SK-N-SH treated with all-trans-retinoic acid at 6 μM for 48 hours (cell line): ENCODE data around the gene SNX30.

Experiments used
- ATAC-seq: fragments of 200-7000 bp; cut with Tn5 transposase; 3 replicates; pipeline ENCODE4 v1.9.1; 2020; ENCODE audit warnings: mild to moderate bottlenecking, moderate library complexity
- ARNTL ChIP-seq: fragments of 450-650 bp; formaldehyde crosslinking; IDR thresholded peaks from 2 replicates; pipeline ENCODE4 v1.5.0; 2020; ENCODE audit warnings: low read depth, mild to moderate bottlenecking, moderate library complexity, borderline replicate concordance
- BACH2 ChIP-seq: fragments of 250-450 bp; sonication (Bioruptor Pico); IDR thresholded peaks from 2 replicates; pipeline ENCODE4 v1.9.0; 2021; ENCODE audit warnings: mild to moderate bottlenecking, borderline replicate concordance
- CREB5 ChIP-seq: fragments of 250-450 bp; sonication (Bioruptor Pico); IDR thresholded peaks from 2 replicates; pipeline ENCODE4 v1.5.1; 2020; ENCODE audit warnings: low read depth, mild to moderate bottlenecking, moderate library complexity
- CSDC2 ChIP-seq: fragments of 250-450 bp; sonication (Bioruptor Pico); IDR thresholded peaks from 2 replicates; pipeline ENCODE4 v1.5.0; 2020; ENCODE audit warnings: mild to moderate bottlenecking, moderate library complexity
- ESRRG ChIP-seq: fragments of 250-450 bp; sonication (Bioruptor Pico); IDR thresholded peaks from 2 replicates; pipeline ENCODE4 v1.6.1; 2021; ENCODE audit warnings: mild to moderate bottlenecking
- ISL1 ChIP-seq: fragments of 250-450 bp; sonication (Bioruptor Pico); IDR thresholded peaks from 2 replicates; pipeline ENCODE4 v2.1.2; 2022; ENCODE audit warnings: mild to moderate bottlenecking, moderate library complexity
- OSR1 ChIP-seq: fragments of 250-450 bp; sonication (Bioruptor Pico); IDR thresholded peaks from 2 replicates; pipeline ENCODE4 v1.8.0; 2022; ENCODE audit warnings: moderate library complexity, mild to moderate bottlenecking, inconsistent platforms
- PPARA ChIP-seq: fragments of 250-450 bp; sonication (Bioruptor Pico); IDR thresholded peaks from 2 replicates; pipeline ENCODE4 v1.5.0; 2020; ENCODE audit warnings: mild to moderate bottlenecking, borderline replicate concordance
- RARB ChIP-seq: fragments of 250-450 bp; sonication (Bioruptor Pico); IDR thresholded peaks from 2 replicates; pipeline ENCODE4 v1.8.0; 2021; ENCODE audit warnings: mild to moderate bottlenecking, moderate library complexity
- SNAI2 ChIP-seq: fragments of 250-450 bp; sonication (Bioruptor Pico); IDR thresholded peaks from 2 replicates; pipeline ENCODE4 v1.5.0; 2020; ENCODE audit warnings: mild to moderate bottlenecking, moderate library complexity
- TCF4 ChIP-seq: fragments of 250-450 bp; sonication (Bioruptor Pico); IDR thresholded peaks from 2 replicates; pipeline ENCODE4 v1.8.0; 2021; ENCODE audit warnings: mild to moderate bottlenecking, moderate library complexity, borderline replicate concordance
- TOX ChIP-seq: fragments of 250-450 bp; sonication (Bioruptor Pico); IDR thresholded peaks from 2 replicates; pipeline ENCODE4 v1.8.0; 2021; ENCODE audit warnings: mild to moderate bottlenecking, moderate library complexity, borderline replicate concordance
- ZC3H10 ChIP-seq: fragments of 250-450 bp; sonication (Bioruptor Pico); IDR thresholded peaks from 2 replicates; pipeline ENCODE4 v1.5.1; 2021; ENCODE audit warnings: mild to moderate bottlenecking, moderate library complexity
- ZFP3 ChIP-seq: fragments of 250-450 bp; sonication (Bioruptor Pico); IDR thresholded peaks from 2 replicates; pipeline ENCODE4 v1.5.0; 2020; ENCODE audit warnings: mild to moderate bottlenecking, moderate library complexity
- ZNF565 ChIP-seq: fragments of 450-650 bp; formaldehyde crosslinking; conservative IDR thresholded peaks from 2 replicates; pipeline ENCODE4 v1.5.0; 2020; ENCODE audit warnings: low read depth, mild to moderate bottlenecking, moderate library complexity
- ZNF70 ChIP-seq: fragments of 450-650 bp; formaldehyde crosslinking; IDR thresholded peaks from 2 replicates; pipeline ENCODE4 v1.5.0; 2020; ENCODE audit warnings: mild to moderate bottlenecking, moderate library complexity
- ZNF8 ChIP-seq: fragments of 450-650 bp; formaldehyde crosslinking; IDR thresholded peaks from 2 replicates; pipeline ENCODE4 v1.5.0; 2020; ENCODE audit warnings: mild to moderate bottlenecking, moderate library complexity
- TF ChIP-seq, protein P1 (sequence below): fragments of 250-450 bp; sonication (Bioruptor Pico); IDR thresholded peaks from 2 replicates; pipeline ENCODE4 v1.8.0; 2020; ENCODE audit warnings: mild to moderate bottlenecking, moderate library complexity, borderline replicate concordance
- TF ChIP-seq, protein P2 (sequence below): fragments of 250-450 bp; sonication (Bioruptor Pico); IDR thresholded peaks from 2 replicates; pipeline ENCODE4 v1.5.1; 2021; ENCODE audit warnings: mild to moderate bottlenecking, moderate library complexity
- TF ChIP-seq, protein P3 (sequence below): fragments of 250-450 bp; sonication (Bioruptor Pico); IDR thresholded peaks from 2 replicates; pipeline ENCODE4 v1.5.0; 2020; ENCODE audit warnings: mild to moderate bottlenecking, moderate library complexity

Gene SNX30

GRCh38 chr9:112761912-112762655 lies 11.5 kb downstream of the SNX30 start:
- no peak for ATAC-seq

GRCh38 chr9:112762726-112763518 lies 12.4 kb downstream of the SNX30 start:
- ATAC-seq: no peak
- TF ChIP-seq BACH2 (no peak), SNAI2 (CRISPR knock-in tag) (no peak), ZNF565 (CRISPR knock-in tag) (no peak), RARB (CRISPR knock-in tag) (no peak), CREB5 (CRISPR knock-in tag) (no peak), TOX (no peak), PPARA (no peak), ESRRG (CRISPR knock-in tag) (no peak), OSR1 (CRISPR knock-in tag) (no peak), ZNF8 (CRISPR knock-in tag) (no peak), ZFP3 (CRISPR knock-in tag) (no peak), CSDC2 (CRISPR knock-in tag) (no peak), ISL1 (CRISPR knock-in tag) (no peak), ZC3H10 (CRISPR knock-in tag) (no peak), TCF4 (CRISPR knock-in tag) (no peak)
- TF ChIP-seq, protein P1, sequence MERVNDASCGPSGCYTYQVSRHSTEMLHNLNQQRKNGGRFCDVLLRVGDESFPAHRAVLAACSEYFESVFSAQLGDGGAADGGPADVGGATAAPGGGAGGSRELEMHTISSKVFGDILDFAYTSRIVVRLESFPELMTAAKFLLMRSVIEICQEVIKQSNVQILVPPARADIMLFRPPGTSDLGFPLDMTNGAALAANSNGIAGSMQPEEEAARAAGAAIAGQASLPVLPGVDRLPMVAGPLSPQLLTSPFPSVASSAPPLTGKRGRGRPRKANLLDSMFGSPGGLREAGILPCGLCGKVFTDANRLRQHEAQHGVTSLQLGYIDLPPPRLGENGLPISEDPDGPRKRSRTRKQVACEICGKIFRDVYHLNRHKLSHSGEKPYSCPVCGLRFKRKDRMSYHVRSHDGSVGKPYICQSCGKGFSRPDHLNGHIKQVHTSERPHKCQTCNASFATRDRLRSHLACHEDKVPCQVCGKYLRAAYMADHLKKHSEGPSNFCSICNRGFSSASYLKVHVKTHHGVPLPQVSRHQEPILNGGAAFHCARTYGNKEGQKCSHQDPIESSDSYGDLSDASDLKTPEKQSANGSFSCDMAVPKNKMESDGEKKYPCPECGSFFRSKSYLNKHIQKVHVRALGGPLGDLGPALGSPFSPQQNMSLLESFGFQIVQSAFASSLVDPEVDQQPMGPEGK: no peak
- TF ChIP-seq, protein P2, sequence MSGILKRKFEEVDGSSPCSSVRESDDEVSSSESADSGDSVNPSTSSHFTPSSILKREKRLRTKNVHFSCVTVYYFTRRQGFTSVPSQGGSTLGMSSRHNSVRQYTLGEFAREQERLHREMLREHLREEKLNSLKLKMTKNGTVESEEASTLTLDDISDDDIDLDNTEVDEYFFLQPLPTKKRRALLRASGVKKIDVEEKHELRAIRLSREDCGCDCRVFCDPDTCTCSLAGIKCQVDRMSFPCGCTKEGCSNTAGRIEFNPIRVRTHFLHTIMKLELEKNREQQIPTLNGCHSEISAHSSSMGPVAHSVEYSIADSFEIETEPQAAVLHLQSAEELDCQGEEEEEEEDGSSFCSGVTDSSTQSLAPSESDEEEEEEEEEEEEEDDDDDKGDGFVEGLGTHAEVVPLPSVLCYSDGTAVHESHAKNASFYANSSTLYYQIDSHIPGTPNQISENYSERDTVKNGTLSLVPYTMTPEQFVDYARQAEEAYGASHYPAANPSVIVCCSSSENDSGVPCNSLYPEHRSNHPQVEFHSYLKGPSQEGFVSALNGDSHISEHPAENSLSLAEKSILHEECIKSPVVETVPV (CRISPR knock-in tag): no peak
- TF ChIP-seq, protein P3, sequence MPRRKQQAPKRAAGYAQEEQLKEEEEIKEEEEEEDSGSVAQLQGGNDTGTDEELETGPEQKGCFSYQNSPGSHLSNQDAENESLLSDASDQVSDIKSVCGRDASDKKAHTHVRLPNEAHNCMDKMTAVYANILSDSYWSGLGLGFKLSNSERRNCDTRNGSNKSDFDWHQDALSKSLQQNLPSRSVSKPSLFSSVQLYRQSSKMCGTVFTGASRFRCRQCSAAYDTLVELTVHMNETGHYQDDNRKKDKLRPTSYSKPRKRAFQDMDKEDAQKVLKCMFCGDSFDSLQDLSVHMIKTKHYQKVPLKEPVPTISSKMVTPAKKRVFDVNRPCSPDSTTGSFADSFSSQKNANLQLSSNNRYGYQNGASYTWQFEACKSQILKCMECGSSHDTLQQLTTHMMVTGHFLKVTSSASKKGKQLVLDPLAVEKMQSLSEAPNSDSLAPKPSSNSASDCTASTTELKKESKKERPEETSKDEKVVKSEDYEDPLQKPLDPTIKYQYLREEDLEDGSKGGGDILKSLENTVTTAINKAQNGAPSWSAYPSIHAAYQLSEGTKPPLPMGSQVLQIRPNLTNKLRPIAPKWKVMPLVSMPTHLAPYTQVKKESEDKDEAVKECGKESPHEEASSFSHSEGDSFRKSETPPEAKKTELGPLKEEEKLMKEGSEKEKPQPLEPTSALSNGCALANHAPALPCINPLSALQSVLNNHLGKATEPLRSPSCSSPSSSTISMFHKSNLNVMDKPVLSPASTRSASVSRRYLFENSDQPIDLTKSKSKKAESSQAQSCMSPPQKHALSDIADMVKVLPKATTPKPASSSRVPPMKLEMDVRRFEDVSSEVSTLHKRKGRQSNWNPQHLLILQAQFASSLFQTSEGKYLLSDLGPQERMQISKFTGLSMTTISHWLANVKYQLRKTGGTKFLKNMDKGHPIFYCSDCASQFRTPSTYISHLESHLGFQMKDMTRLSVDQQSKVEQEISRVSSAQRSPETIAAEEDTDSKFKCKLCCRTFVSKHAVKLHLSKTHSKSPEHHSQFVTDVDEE (CRISPR knock-in tag): no peak

More at GRCh38 chr9:112761912-112762655, 11.5 kb downstream of the SNX30 start:
- TF ChIP-seq OSR1 (CRISPR knock-in tag) (no peak), ZNF565 (CRISPR knock-in tag) (no peak), ESRRG (CRISPR knock-in tag) (no peak), TOX (no peak), CREB5 (CRISPR knock-in tag) (no peak), RARB (CRISPR knock-in tag) (no peak), PPARA (no peak), ARNTL (CRISPR knock-in tag) (no peak), ZNF70 (CRISPR knock-in tag) (no peak), ISL1 (CRISPR knock-in tag) (no peak), ZC3H10 (CRISPR knock-in tag) (no peak), CSDC2 (CRISPR knock-in tag) (no peak), ZNF8 (CRISPR knock-in tag) (no peak)
- TF ChIP-seq, protein P2 (CRISPR knock-in tag): no peak
- TF ChIP-seq, protein P1: no peak
- TF ChIP-seq, all 23 proteins: peak for 0
